Left lung (tissue), 10 donors: ENCODE measurements around the gene BTN2A1. TPM values are rescaled to one million over a fixed set of nuclear protein-coding genes. Genes with fewer than 3 reads are reported as not detected.

Experiments used
- ATAC-seq: fragments of 200-7000 bp; cut with Tn5 transposase; one replicate; pipeline ENCODE4 v1.9.1; 2020; ENCODE audit warnings: moderate library complexity
- DNase-seq, 4 donors: peaks; one replicate each; pipeline ENCODE4 v3.0.0-alpha.2; 2013 to 2020
- H3K27ac ChIP-seq, 2 donors: fragments of 200-600 bp; sonication (generic) in 1 of 2; one replicate each; pipeline versions ENCODE4 v1.5.0 to v1.8.0; 2020 to 2021
- H3K27me3 ChIP-seq, 2 donors: fragments of 200-600 bp; sonication (generic) in 1 of 2; one replicate each; pipeline versions ENCODE4 v1.5.0 to v1.8.0; 2020 to 2021
- H3K36me3 ChIP-seq, 2 donors: fragments of 200-600 bp; sonication (generic) in 1 of 2; one replicate each; pipeline versions ENCODE4 v1.5.0 to v1.8.0; 2020 to 2021
- H3K4me1 ChIP-seq, 2 donors: fragments of 200-600 bp; one replicate each; pipeline ENCODE4 v1.8.0; 2021
- H3K4me3 ChIP-seq, 2 donors: fragments of 200-600 bp; sonication (generic) in 1 of 2; one replicate each; pipeline versions ENCODE4 v1.5.0 to v1.8.0; 2020 to 2021; ENCODE audit warnings: mild to moderate bottlenecking in 1 of 2
- H3K9me3 ChIP-seq, 2 donors: fragments of 200-600 bp; sonication (generic) in 1 of 2; one replicate each; pipeline versions ENCODE4 v1.5.0 to v1.8.0; 2020 to 2021
- CTCF ChIP-seq, 2 donors: fragments of 200-600 bp; sonication (generic) in 1 of 2; IDR thresholded peaks; one replicate each; pipeline versions ENCODE4 v1.5.0 to v1.8.0; 2021; ENCODE audit warnings: antibody characterized with exemption in 2 of 2
- intact Hi-C, 2 donors: fragments of 100-400 bp; cut with DNase I; formaldehyde crosslinking; loops; one replicate each; pipeline versions ENCODE4 v1.11.2 to v1.14.2; 2022
- polyA plus RNA-seq, 6 donors: library from polyadenylated mRNA; unstranded; fragments of 120-200 nt; gene quantifications; one replicate each; pipeline ENCODE4 v1.2.1, GENCODE V29; 2013; ENCODE audit not compliant: insufficient read length in 6 of 6
- total RNA-seq, 2 donors: library from RNA; stranded (reverse); fragmentation: NEBNext Ultra II Directional; extraction: Animal tissue kit (Norgen Biotek cat#: 25700); gene quantifications; one replicate each; pipeline ENCODE4 v1.2.1, GENCODE V29; 2021
- donor health status: DM: no; HTN: yes; CAD: no.
- donor health status: DM: no; HTN: no; CAD: no.

The BTN2A1 gene
- total and polyA plus RNA-seq, 8 donors: 17.5 to 48.6 (median 41.9) TPM

GRCh38 chr6:26439151-26440125, 18.3 kb upstream of the BTN2A1 start:
- intact Hi-C loops: no loop called here
- peak overlapping the region; percentile 88 to 93 for H3K27ac ChIP-seq
- no peak for TF ChIP-seq CTCF (IDR thresholded peaks at IDR 0.05)
- DNase-seq (no peak), ATAC-seq (no peak)
- H3K4me1 ChIP-seq: peaks cover 7 to 28% of the 10 kb centered on the region in 2 donors
- no peaks in the 10 kb centered on the region for H3K9me3 ChIP-seq
- H3K27me3 ChIP-seq: no peaks in the 10 kb centered on the region
- H3K36me3 ChIP-seq: no peaks in the 10 kb centered on the region
- peak overlapping the region; percentile 38 to 63 for H3K4me3 ChIP-seq

GRCh38 chr6:26440977-26441358, 16.8 kb upstream of the BTN2A1 start:
- intact Hi-C loops: no loop called here
- DNase-seq (no peak), ATAC-seq (peak; percentile 33)
- Histone ChIP-seq H3K4me1 (peaks cover 7 to 33% of the 10 kb centered on the region in 2 donors), H3K4me3 (peak overlapping the region; percentile 38 to 63), H3K27ac (peak overlapping the region; percentile 88 to 93), H3K27me3 (no peaks in the 10 kb centered on the region), H3K36me3 (peaks cover 0 to 3% of the 10 kb centered on the region in 2 donors), H3K9me3 (no peaks in the 10 kb centered on the region)
- TF ChIP-seq CTCF (IDR thresholded peaks at IDR 0.05): no peak

GRCh38 chr6:26441977-26442376, 15.8 kb upstream of the BTN2A1 start:
- DNase-seq: no peak
- TF ChIP-seq CTCF (IDR thresholded peaks at IDR 0.05): no peak
- H3K4me3 ChIP-seq: peak overlapping the region; percentile 38 to 63
- ATAC-seq: no peak
- intact Hi-C loops: no loop called here
- no peak overlapping the region for H3K27ac ChIP-seq
- peaks cover 0 to 9% of the 10 kb centered on the region in 2 donors for H3K36me3 ChIP-seq
- H3K4me1 ChIP-seq: peaks cover 13 to 39% of the 10 kb centered on the region in 2 donors
- no peaks in the 10 kb centered on the region for H3K9me3 ChIP-seq
- H3K27me3 ChIP-seq: no peaks in the 10 kb centered on the region

- H3K36me3 ChIP-seq: peaks cover 0 to 38% of the 10 kb centered on the region in 2 donors
- H3K4me3 ChIP-seq: no peak overlapping the region
- H3K4me1 ChIP-seq: peaks cover 6 to 26% of the 10 kb centered on the region in 2 donors
- intact Hi-C loops: no loop called here
- TF ChIP-seq CTCF (IDR thresholded peaks at IDR 0.05): no peak
- ATAC-seq: no peak
- peak overlapping the region in 1 of 2 donors; percentile 18 for H3K27ac ChIP-seq
- H3K9me3 ChIP-seq: no peaks in the 10 kb centered on the region
- no peak for DNase-seq
- no peaks in the 10 kb centered on the region for H3K27me3 ChIP-seq
These were observed 11.7 kb upstream of the BTN2A1 start for GRCh38 chr6:26445934-26446667.

- DNase-seq (no peak), ATAC-seq (no peak)
- no peak overlapping the region for H3K27ac ChIP-seq
- intact Hi-C loops: no loop called here
- peaks cover 6 to 14% of the 10 kb centered on the region in 2 donors for H3K4me1 ChIP-seq
- H3K36me3 ChIP-seq: peaks cover 0 to 40% of the 10 kb centered on the region in 2 donors
- no peaks in the 10 kb centered on the region for H3K27me3 ChIP-seq
- no peak for TF ChIP-seq CTCF (IDR thresholded peaks at IDR 0.05)
- H3K4me3 ChIP-seq: no peak overlapping the region
- no peaks in the 10 kb centered on the region for H3K9me3 ChIP-seq
These were observed 10.5 kb upstream of the BTN2A1 start for GRCh38 chr6:26447257-26447656.
